HAP-1 (cell line): ENCODE data around the gene RELN.
A peak's percentile ranks its signal among the peaks of the same experiment; 100 is the strongest.

Experiments
- DNase-seq, 2 experiments: peaks; one replicate each; pipeline ENCODE4 v3.0.0-alpha.2; 2016 to 2020; ENCODE audit warnings: low spot score in 2 of 2
- H3K27me3 ChIP-seq: fragments of 250-450 bp; sonication (Bioruptor Pico); 2 replicates; pipeline ENCODE4 v1.5.1; 2020; ENCODE audit warnings: low read depth, mild to moderate bottlenecking, moderate library complexity
- H3K36me3 ChIP-seq: fragments of 250-450 bp; sonication (Bioruptor Pico); replicated peaks from 2 replicates; pipeline ENCODE4 v1.5.1; 2020; ENCODE audit warnings: mild to moderate bottlenecking
- H3K4me1 ChIP-seq: fragments of 250-450 bp; sonication (Bioruptor Pico); 2 replicates; pipeline ENCODE4 v1.5.1; 2020; ENCODE audit warnings: mild to moderate bottlenecking
- H3K4me3 ChIP-seq: fragments of 250-450 bp; sonication (Bioruptor Pico); 2 replicates; pipeline ENCODE4 v1.5.1; 2020; ENCODE audit warnings: mild to moderate bottlenecking, moderate library complexity
- H3K9me3 ChIP-seq: fragments of 250-450 bp; sonication (Bioruptor Pico); 2 replicates; pipeline ENCODE4 v1.5.1; 2020; ENCODE audit warnings: mild to moderate bottlenecking, moderate library complexity
- in situ Hi-C: fragments of 300-500 bp; cut with MboI; formaldehyde crosslinking; loops from 3 replicates; pipeline ENCODE4 v1.14.3; 2020; ENCODE audit warnings: low sequenced_read_pairs, inconsistent platforms, mixed read lengths

The RELN gene

GRCh38 chr7:104010052-104010909, 20.8 kb upstream of the RELN start:
- DNase-seq, result no peak
- Histone ChIP-seq H3K27me3 (no peaks in the 10 kb centered on the region), H3K4me3 (no peak overlapping the region), H3K9me3 (no peaks in the 10 kb centered on the region), H3K36me3 (no peaks in the 10 kb centered on the region), H3K4me1 (peaks cover 4% of the 10 kb centered on the region)
- in situ Hi-C loops, result no loop called here

- no peaks in the 10 kb centered on the region for H3K27me3 ChIP-seq
- in situ Hi-C loops, result no loop called here
- no peaks in the 10 kb centered on the region for H3K4me1 ChIP-seq
- no peaks in the 10 kb centered on the region for H3K9me3 ChIP-seq
- H3K36me3 ChIP-seq, result no peaks in the 10 kb centered on the region
- DNase-seq, result no peak
- H3K4me3 ChIP-seq, result no peak overlapping the region
Observed at GRCh38 chr7:104008107-104008506, 18.6 kb upstream of the RELN start.

- in situ Hi-C loops, result no loop called here
- H3K4me1 ChIP-seq, result no peaks in the 10 kb centered on the region
- no peaks in the 10 kb centered on the region for H3K27me3 ChIP-seq
Observed at GRCh38 chr7:104007614-104008013, 18.2 kb upstream of the RELN start.

GRCh38 chr7:104005197-104005596, 15.7 kb upstream of the RELN start:
- Histone ChIP-seq H3K4me3 (no peak overlapping the region), H3K27me3 (no peaks in the 10 kb centered on the region), H3K36me3 (no peaks in the 10 kb centered on the region), H3K9me3 (no peaks in the 10 kb centered on the region), H3K4me1 (no peaks in the 10 kb centered on the region)
- DNase-seq, result no peak
- in situ Hi-C loops, result no loop called here

More at GRCh38 chr7:104007614-104008013, 18.2 kb upstream of the RELN start:
- Histone ChIP-seq H3K4me3 (no peak overlapping the region), H3K9me3 (no peaks in the 10 kb centered on the region), H3K36me3 (no peaks in the 10 kb centered on the region)
- no peak for DNase-seq

- DNase-seq, result no peak
- H3K4me1 ChIP-seq, result no peaks in the 10 kb centered on the region; the same call in 1 of the 2 replicates
Observed at GRCh38 chr7:103996639-103997038, 7.2 kb upstream of the RELN start.

GRCh38 chr7:103996017-103996551, 6.6 kb upstream of the RELN start:
- Histone ChIP-seq H3K36me3 (no peaks in the 10 kb centered on the region), H3K4me3 (no peak overlapping the region), H3K4me1 (no peaks in the 10 kb centered on the region; the same call in 1 of the 2 replicates), H3K27me3 (no peaks in the 10 kb centered on the region; the same call in 1 of the 2 replicates), H3K9me3 (no peaks in the 10 kb centered on the region)
- in situ Hi-C loops, result no loop called here
- DNase-seq, result no peak

More at GRCh38 chr7:103996639-103997038, 7.2 kb upstream of the RELN start:
- Histone ChIP-seq H3K9me3 (no peaks in the 10 kb centered on the region), H3K27me3 (no peaks in the 10 kb centered on the region; the same call in 1 of the 2 replicates), H3K4me3 (no peak overlapping the region), H3K36me3 (no peaks in the 10 kb centered on the region)
- in situ Hi-C loops, result no loop called here

GRCh38 chr7:103995554-103995953, 6.1 kb upstream of the RELN start:
- Histone ChIP-seq H3K36me3 (no peaks in the 10 kb centered on the region), H3K4me1 (peaks cover 2% of the 10 kb centered on the region), H3K27me3 (no peaks in the 10 kb centered on the region; the same call in 1 of the 2 replicates), H3K9me3 (no peaks in the 10 kb centered on the region), H3K4me3 (no peak overlapping the region)
- no peak for DNase-seq
- in situ Hi-C loops, result no loop called here

DNA sequence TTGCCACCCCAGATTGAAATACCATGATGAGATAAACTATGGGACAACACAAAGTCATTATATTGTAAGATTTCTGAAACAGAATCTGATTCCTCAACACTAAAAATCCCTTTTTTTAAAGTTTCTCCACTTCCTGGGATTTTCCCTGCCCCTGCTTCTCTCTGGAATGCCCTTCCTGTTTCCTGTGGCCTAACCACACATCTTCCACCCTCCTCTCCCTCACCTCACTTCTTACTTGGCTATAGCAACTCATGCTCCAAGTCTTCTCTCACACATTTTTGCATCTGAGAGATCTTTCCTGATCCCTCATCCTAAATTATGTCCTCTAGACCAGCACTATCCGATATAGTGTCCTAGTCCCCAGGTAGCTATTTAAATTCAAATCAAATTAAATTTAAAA, 4.1 kb upstream of the RELN start:
- Histone ChIP-seq H3K4me3 (no peak overlapping the region), H3K27me3 (no peaks in the 10 kb centered on the region), H3K36me3 (no peaks in the 10 kb centered on the region), H3K9me3 (no peaks in the 10 kb centered on the region), H3K4me1 (peaks cover 8% of the 10 kb centered on the region)
- no peak for DNase-seq
- in situ Hi-C loops, result no loop called here

DNA sequence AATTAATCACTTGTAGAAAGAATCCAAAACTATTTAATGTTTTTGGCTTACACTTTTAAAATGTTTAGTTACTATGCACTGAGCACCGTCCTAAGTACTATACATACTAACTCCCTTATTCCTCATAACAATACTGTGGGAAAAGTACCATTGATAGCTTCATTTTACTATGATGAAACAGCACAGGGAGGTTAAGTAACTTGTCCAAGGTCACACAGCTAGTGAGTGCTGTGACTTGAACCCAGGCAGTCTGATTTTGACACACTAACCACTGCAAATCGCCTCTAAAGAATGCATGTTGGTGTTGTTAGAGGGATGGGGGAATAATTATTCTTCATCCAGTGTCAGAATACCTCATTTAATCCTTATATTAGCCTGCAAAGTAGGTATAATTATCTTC, 1.9 kb upstream of the RELN start:
- H3K36me3 ChIP-seq, result no peaks in the 10 kb centered on the region
- H3K27me3 ChIP-seq, result no peaks in the 10 kb centered on the region
- H3K4me3 ChIP-seq, result no peak overlapping the region
- no peak for DNase-seq
- H3K9me3 ChIP-seq, result no peaks in the 10 kb centered on the region
- H3K4me1 ChIP-seq, result peaks cover 12% of the 10 kb centered on the region
- in situ Hi-C loops, result no loop called here

DNA sequence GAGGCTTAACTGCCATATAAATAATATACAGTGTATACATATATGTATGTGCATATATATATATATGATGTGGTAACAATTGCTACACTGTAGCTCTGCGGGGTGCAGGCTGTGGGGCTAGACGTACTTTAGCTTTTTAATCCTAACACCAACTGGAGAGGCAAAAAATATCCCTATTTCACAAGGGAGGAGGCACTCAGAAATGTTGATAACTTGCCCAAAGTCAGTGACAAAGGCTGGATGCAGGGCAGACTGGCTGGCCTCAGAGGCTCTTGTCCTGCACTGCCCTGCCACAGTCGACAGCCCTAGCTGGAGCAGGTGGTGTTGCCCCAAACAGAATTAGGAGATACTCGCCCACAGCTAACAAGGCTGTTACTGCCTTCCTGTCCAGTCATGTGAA, 1.5 kb upstream of the RELN start:
- in situ Hi-C loops, result no loop called here

DNA sequence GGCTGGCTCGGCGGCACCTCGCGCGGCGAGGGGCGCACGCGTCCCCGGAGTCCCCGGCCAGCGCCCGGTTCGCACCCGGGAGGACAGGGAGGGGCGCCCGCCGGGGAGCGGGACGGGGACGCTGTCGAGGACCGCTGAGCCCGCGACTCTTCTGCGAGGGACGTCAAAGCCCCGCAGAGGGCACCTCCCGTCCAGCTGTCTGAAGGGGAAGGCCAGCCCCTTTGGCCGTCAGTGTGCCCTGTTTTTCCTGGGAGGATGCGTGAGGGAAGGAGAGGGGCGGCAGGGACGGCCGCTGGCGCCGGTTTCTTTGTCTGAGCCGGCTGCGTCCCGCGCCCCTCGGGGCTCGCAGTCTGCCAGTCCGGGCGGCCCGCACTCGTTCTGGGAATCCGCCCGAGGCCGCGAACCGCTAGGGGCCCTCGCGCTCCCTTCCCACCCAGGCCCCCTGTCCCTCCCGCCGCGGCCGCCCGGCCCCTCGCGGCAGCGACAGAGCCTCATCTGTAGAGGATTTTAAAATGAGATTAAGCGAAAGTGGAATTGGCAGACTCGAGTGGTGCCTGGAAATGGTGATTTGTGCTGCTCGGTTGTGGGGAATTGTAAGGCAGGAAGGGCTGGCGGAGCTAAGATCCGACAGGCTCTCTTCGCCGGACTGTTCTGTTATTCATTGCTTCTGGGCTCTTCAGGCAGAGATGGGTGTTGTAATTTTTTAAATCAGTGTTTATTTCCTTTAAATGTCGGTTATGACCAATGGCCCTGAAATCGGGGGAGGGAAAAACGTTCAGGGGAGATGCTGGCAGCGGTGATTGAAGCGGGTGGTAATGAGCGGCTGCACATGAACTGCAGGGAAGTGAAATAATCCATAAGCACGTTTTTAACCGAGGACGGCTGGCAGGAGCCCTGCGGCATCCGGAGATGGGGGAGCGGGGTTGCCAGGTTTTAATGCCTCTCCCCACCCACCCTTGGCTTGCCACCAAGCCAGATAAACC, 618 bp upstream of the RELN start:
- H3K4me3 ChIP-seq, result peak overlapping the region; percentile 41
- in situ Hi-C loops, result no loop called here
- peaks cover 12% of the 10 kb centered on the region for H3K4me1 ChIP-seq
- no peaks in the 10 kb centered on the region for H3K36me3 ChIP-seq
- peak; percentile 42 to 76 for DNase-seq
- H3K27me3 ChIP-seq, result no peaks in the 10 kb centered on the region
- no peaks in the 10 kb centered on the region for H3K9me3 ChIP-seq

More for the DNA sequence above, 1.5 kb upstream of the RELN start:
- no peak for DNase-seq
- peaks cover 12% of the 10 kb centered on the region for H3K4me1 ChIP-seq
- no peaks in the 10 kb centered on the region for H3K27me3 ChIP-seq
- no peaks in the 10 kb centered on the region for H3K36me3 ChIP-seq
- no peak overlapping the region for H3K4me3 ChIP-seq
- H3K9me3 ChIP-seq, result no peaks in the 10 kb centered on the region

DNA sequence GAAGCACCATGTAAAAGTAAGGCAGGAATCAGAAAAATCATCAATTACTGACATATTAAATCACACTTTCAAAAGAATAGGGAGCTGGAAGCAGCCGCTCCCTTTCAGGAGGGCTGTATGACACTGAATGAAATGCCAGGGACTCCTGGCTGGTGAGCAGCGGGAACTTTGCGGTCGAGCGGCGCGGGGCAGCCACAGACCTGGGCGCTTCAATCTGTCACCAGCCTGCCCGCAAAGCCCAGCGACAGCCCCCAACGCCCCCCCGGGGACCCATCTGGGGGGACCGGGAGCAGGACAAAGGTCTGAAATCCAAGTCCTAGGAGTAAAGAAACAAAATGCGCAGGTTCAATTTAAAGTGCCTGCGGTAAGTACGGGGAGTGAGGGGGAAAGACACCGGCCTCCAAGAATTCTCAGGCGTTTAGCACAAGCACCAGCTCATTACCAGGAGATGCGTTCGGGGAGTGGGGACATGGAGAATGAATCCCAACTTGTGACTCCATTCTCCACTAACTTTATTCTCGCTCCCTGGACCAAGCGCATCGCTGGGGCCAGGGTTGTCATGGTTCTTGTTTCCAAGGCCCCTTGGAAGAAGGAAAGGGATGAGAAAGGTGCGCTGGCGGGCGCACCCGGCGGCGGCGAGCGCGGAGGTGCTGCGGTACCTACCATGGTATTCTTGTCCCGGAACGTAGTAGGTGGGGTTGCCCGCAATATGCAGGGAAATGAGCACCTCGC, 824 bp downstream of the RELN start:
- H3K36me3 ChIP-seq, result no peaks in the 10 kb centered on the region
- no peaks in the 10 kb centered on the region for H3K27me3 ChIP-seq
- peaks cover 12% of the 10 kb centered on the region for H3K4me1 ChIP-seq
- H3K9me3 ChIP-seq, result no peaks in the 10 kb centered on the region
- in situ Hi-C loops, result no loop called here
- peak overlapping the region; percentile 50 for H3K4me3 ChIP-seq
- peak in 1 of 2 experiments; percentile 19 for DNase-seq

- H3K27me3 ChIP-seq, result no peaks in the 10 kb centered on the region
- H3K9me3 ChIP-seq, result no peaks in the 10 kb centered on the region
- in situ Hi-C loops, result no loop called here
- H3K36me3 ChIP-seq, result no peaks in the 10 kb centered on the region
- H3K4me3 ChIP-seq, result no peak overlapping the region
- H3K4me1 ChIP-seq, result peaks cover 12% of the 10 kb centered on the region
- DNase-seq, result no peak
Observed at GRCh38 chr7:103987451-103987850, 2.0 kb downstream of the RELN start.
